Uterus (tissue), 2 donors: ENCODE data around the gene PCSK2.

ENCODE experiments used
- CTCF ChIP-seq, 4 experiments: fragments of 200-600 bp in 2 of 4; fragments of 450-650 bp in 2 of 4; sonication (generic) in 2 of 4; IDR thresholded peaks; one replicate each; pipeline ENCODE4 v1.5.1; 2016 to 2019; ENCODE audit warnings: antibody characterized with exemption in 4 of 4, mild to moderate bottlenecking in 2 of 4, moderate library complexity in 1 of 4
- POLR2A ChIP-seq, 2 donors: fragments of 450-650 bp; IDR thresholded peaks; one replicate each; pipeline ENCODE4 v1.6.1; 2016; ENCODE audit warnings: antibody characterized with exemption in 2 of 2, mild to moderate bottlenecking in 1 of 2, moderate library complexity in 1 of 2

- no peak for TF ChIP-seq CTCF (IDR thresholded peaks at IDR 0.05)
- TF ChIP-seq POLR2A (IDR thresholded peaks at IDR 0.05): no peak
Measured at GRCh38 chr20:17497821-17498580, 271.2 kb downstream of the PCSK2 start.
